ENCODE data around the gene SERPINA4. TPM values are rescaled to one million over a fixed set of nuclear protein-coding genes. Genes with fewer than 3 reads are reported as not detected.

SERPINA4 gene
- total and polyA plus RNA-seq, 2 donors (not counting 3 experiments of a cell fraction or from before 2014, with no cell fraction given): not detected

- dilution Hi-C loops (cut with MboI; ENCODE audit: extremely low pct_ligation_motif_present, low sequenced_read_pairs) (no loop called here), intact Hi-C loops (cut with micrococcal nuclease) (no loop called here)
- no peak overlapping the region for H3K4me3 ChIP-seq (replicated peaks in 1 of 3; ENCODE audit: insufficient read depth in 1 of 3, low read depth in 1 of 3, low read length in 3 of 3)
- H3K36me3 ChIP-seq (ENCODE audit: control insufficient read depth in 2 of 2, extremely low read depth in 1 of 2, insufficient read depth in 2 of 2, low read length in 2 of 2): no peaks in the 10 kb centered on the region
- no peaks in the 10 kb centered on the region for H4K20me1 ChIP-seq (replicated peaks; ENCODE audit: control insufficient read depth, extremely low read depth, insufficient read depth, low read length)
- no peak for DNase-seq (ENCODE audit: low read depth, low spot score)
- H3K27ac ChIP-seq (ENCODE audit: insufficient read depth, low read depth, low read length): no peak overlapping the region
- BruUV-seq (replicated peaks): no TSS peak
- H3K9me3 ChIP-seq (replicated peaks; ENCODE audit: control insufficient read depth, insufficient read depth, low read length): no peaks in the 10 kb centered on the region
- no peaks in the 10 kb centered on the region for H3K4me1 ChIP-seq (ENCODE audit: control insufficient read depth, extremely low read depth, insufficient read depth, low read length)
- H2AFZ ChIP-seq (ENCODE audit: low read depth, low read length): no peak overlapping the region
- no peaks in the 10 kb centered on the region for H3K79me2 ChIP-seq (ENCODE audit: control insufficient read depth, insufficient read depth, low read length)
- no peak overlapping the region for H3K9ac ChIP-seq (replicated peaks; ENCODE audit: extremely low read depth, insufficient read depth, low read length)
- ChIA-PET CTCF (interaction anchor here (1.3 kb wide), 1 partner anchor 43 kb away, joined by 4 read pairs; no protein-coding TSS in a partner anchor), POLR2A (no interaction called here)
- H3K4me2 ChIP-seq (ENCODE audit: insufficient read depth, low read length): no peak overlapping the region
- FAIRE-seq: no peak
- H3K9me1 ChIP-seq (replicated peaks; ENCODE audit: control insufficient read depth, extremely low read depth, insufficient read depth, low read length): no peaks in the 10 kb centered on the region
- H3K27me3 ChIP-seq (ENCODE audit: control insufficient read depth in 2 of 2, insufficient read depth in 2 of 2, low read length in 2 of 2): no peaks in the 10 kb centered on the region
- TF ChIP-seq FOS (IDR thresholded peaks at IDR 0.05; ENCODE audit: borderline replicate concordance, insufficient read depth, low read length) (no peak), GATA2 (IDR thresholded peaks at IDR 0.05; ENCODE audit: insufficient read depth, insufficient read length, low read depth, low read length) (no peak), EZH2 (IDR thresholded peaks at IDR 0.05; ENCODE audit: borderline replicate concordance, low read depth, low read length, severe bottlenecking) (no peak), MYC (IDR thresholded peaks at IDR 0.05; ENCODE audit: low read depth, low read length) (no peak), POLR2AphosphoS5 (IDR thresholded peaks at IDR 0.05; ENCODE audit: insufficient read depth, low read depth, low read length) (no peak), POLR2A (IDR thresholded peaks at IDR 0.05; ENCODE audit: low read depth, low read length) (no peak), JUN (IDR thresholded peaks at IDR 0.05; ENCODE audit: borderline replicate concordance, insufficient read depth, insufficient read length, low read depth) (no peak)
- TF ChIP-seq, protein P1, sequence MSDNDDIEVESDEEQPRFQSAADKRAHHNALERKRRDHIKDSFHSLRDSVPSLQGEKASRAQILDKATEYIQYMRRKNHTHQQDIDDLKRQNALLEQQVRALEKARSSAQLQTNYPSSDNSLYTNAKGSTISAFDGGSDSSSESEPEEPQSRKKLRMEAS (IDR thresholded peaks at IDR 0.05; ENCODE audit: insufficient read depth, insufficient read length): no peak
- TF ChIP-seq, protein P2, sequence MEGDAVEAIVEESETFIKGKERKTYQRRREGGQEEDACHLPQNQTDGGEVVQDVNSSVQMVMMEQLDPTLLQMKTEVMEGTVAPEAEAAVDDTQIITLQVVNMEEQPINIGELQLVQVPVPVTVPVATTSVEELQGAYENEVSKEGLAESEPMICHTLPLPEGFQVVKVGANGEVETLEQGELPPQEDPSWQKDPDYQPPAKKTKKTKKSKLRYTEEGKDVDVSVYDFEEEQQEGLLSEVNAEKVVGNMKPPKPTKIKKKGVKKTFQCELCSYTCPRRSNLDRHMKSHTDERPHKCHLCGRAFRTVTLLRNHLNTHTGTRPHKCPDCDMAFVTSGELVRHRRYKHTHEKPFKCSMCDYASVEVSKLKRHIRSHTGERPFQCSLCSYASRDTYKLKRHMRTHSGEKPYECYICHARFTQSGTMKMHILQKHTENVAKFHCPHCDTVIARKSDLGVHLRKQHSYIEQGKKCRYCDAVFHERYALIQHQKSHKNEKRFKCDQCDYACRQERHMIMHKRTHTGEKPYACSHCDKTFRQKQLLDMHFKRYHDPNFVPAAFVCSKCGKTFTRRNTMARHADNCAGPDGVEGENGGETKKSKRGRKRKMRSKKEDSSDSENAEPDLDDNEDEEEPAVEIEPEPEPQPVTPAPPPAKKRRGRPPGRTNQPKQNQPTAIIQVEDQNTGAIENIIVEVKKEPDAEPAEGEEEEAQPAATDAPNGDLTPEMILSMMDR (IDR thresholded peaks at IDR 0.05; ENCODE audit: extremely low read depth in 1 of 2, insufficient read depth in 1 of 2, low read depth in 1 of 2, low read length in 2 of 2): no peak
Observed at GRCh38 chr14:94592457-94592856, 31.2 kb downstream of the SERPINA4 start.

Measured in endothelial cell of umbilical vein (primary cell).